HEK293 (cell line): Measurements from ENCODE around the gene CROCC.
A peak's percentile ranks its signal among the peaks of the same experiment; 100 is the strongest.

Experiments used
- CTCF ChIA-PET: fragments of 350-600 bp; formaldehyde crosslinking; extraction: SDS; loops from one replicate; lab custom pipeline; 2021; ENCODE audit warnings: antibody characterized with exemption; lab: Yijun Ruan, JAX
- POLR2A ChIA-PET: fragments of 300-600 bp; formaldehyde crosslinking; extraction: SDS; loops from one replicate; lab custom pipeline; 2020; ENCODE audit warnings: antibody characterized with exemption, inconsistent platforms; lab: Yijun Ruan, JAX
- H3K27ac ChIP-seq: fragments of 200-500 bp; sonication (Bioruptor generic); 2 replicates; pipeline ENCODE4 v1.5.1; 2014; ENCODE audit warnings: low read depth, low read length, control low read depth, inconsistent platforms; ENCODE audit errors: extremely low read depth
- H3K36me3 ChIP-seq, 2 experiments: fragments of 200-500 bp in 1 of 2; sonication (Bioruptor generic) in 1 of 2; 1 replicate in 1 of 2; 2 replicates in 1 of 2; pipeline ENCODE4 v1.5.1; 2014 to 2017; ENCODE audit warnings: inconsistent platforms in 2 of 2, low read length in 2 of 2; ENCODE audit not compliant: control insufficient read depth in 2 of 2, insufficient read depth in 1 of 2
- H3K4me1 ChIP-seq: fragments of 200-500 bp; sonication (Bioruptor generic); 2 replicates; pipeline ENCODE4 v1.5.1; 2014; ENCODE audit warnings: mild to moderate bottlenecking, low read length, inconsistent platforms; ENCODE audit not compliant: control insufficient read depth, insufficient read depth
- H3K4me3 ChIP-seq: 2 replicates; pipeline ENCODE4 v1.5.1; 2011; ENCODE audit warnings: low read depth, mild to moderate bottlenecking, control low read depth, low read length, moderate library complexity
- H3K9me3 ChIP-seq: fragments of 200-500 bp; sonication (Bioruptor generic); 2 replicates; pipeline ENCODE4 v1.5.1; 2014; ENCODE audit warnings: low read depth, low read length, inconsistent platforms; ENCODE audit not compliant: control insufficient read depth, insufficient read depth
- KLF1 ChIP-seq: fragments of 450-650 bp; formaldehyde crosslinking; IDR thresholded peaks from 2 replicates; pipeline ENCODE4 v1.5.1; 2016; ENCODE audit warnings: missing biosample characterization, missing genetic modification characterization
- ZBTB17 ChIP-seq: fragments of 450-650 bp; formaldehyde crosslinking; IDR thresholded peaks from 2 replicates; pipeline ENCODE4 v1.5.1; 2016; ENCODE audit warnings: missing biosample characterization, missing genetic modification characterization
- ZBTB20 ChIP-seq: fragments of 450-650 bp; formaldehyde crosslinking; IDR thresholded peaks from 2 replicates; pipeline ENCODE4 v1.5.1; 2016; ENCODE audit warnings: missing biosample characterization, missing genetic modification characterization
- ZBTB7A ChIP-seq: fragments of 450-650 bp; formaldehyde crosslinking; IDR thresholded peaks from 2 replicates; pipeline ENCODE4 v1.5.1; 2016; ENCODE audit warnings: low read depth, missing biosample characterization, missing genetic modification characterization
- ZBTB8A ChIP-seq: fragments of 450-650 bp; formaldehyde crosslinking; IDR thresholded peaks from 2 replicates; pipeline ENCODE4 v1.5.1; 2016; ENCODE audit warnings: missing biosample characterization, missing genetic modification characterization
- ZFP37 ChIP-seq: fragments of 450-650 bp; formaldehyde crosslinking; IDR thresholded peaks from 2 replicates; pipeline ENCODE4 v1.5.1; 2016; ENCODE audit warnings: missing biosample characterization, missing genetic modification characterization
- ZNF114 ChIP-seq: fragments of 450-650 bp; formaldehyde crosslinking; IDR thresholded peaks from 2 replicates; pipeline ENCODE4 v1.5.0; 2017; ENCODE audit warnings: missing biosample characterization, missing genetic modification characterization
- ZNF202 ChIP-seq: fragments of 450-650 bp; formaldehyde crosslinking; IDR thresholded peaks from 2 replicates; pipeline ENCODE4 v1.5.1; 2016; ENCODE audit warnings: missing biosample characterization, missing genetic modification characterization, borderline replicate concordance
- ZNF214 ChIP-seq: fragments of 450-650 bp; formaldehyde crosslinking; IDR thresholded peaks from 2 replicates; pipeline ENCODE4 v1.5.1; 2017; ENCODE audit warnings: missing biosample characterization, mild to moderate bottlenecking, missing genetic modification characterization, borderline replicate concordance
- ZNF223 ChIP-seq: fragments of 450-650 bp; formaldehyde crosslinking; IDR thresholded peaks from 2 replicates; pipeline ENCODE4 v1.5.1; 2016; ENCODE audit warnings: missing biosample characterization, missing genetic modification characterization
- ZNF302 ChIP-seq: fragments of 450-650 bp; formaldehyde crosslinking; IDR thresholded peaks from 2 replicates; pipeline ENCODE4 v1.5.1; 2016; ENCODE audit warnings: missing biosample characterization, missing genetic modification characterization, low read depth
- ZNF350 ChIP-seq: fragments of 450-650 bp; formaldehyde crosslinking; IDR thresholded peaks from 2 replicates; pipeline ENCODE4 v1.5.0; 2017; ENCODE audit warnings: missing biosample characterization, mild to moderate bottlenecking, missing genetic modification characterization
- ZNF394 ChIP-seq: fragments of 450-650 bp; formaldehyde crosslinking; IDR thresholded peaks from 2 replicates; pipeline ENCODE4 v1.5.1; 2016; ENCODE audit warnings: missing biosample characterization, missing genetic modification characterization, mild to moderate bottlenecking, moderate library complexity, borderline replicate concordance
- ZNF747 ChIP-seq: fragments of 450-650 bp; formaldehyde crosslinking; IDR thresholded peaks from 2 replicates; pipeline ENCODE4 v1.5.1; 2016; ENCODE audit warnings: missing biosample characterization, missing genetic modification characterization
- ZNF776 ChIP-seq: fragments of 450-650 bp; formaldehyde crosslinking; IDR thresholded peaks from 2 replicates; pipeline ENCODE4 v1.5.0; 2017; ENCODE audit warnings: missing biosample characterization, missing genetic modification characterization, borderline replicate concordance
- ZNF792 ChIP-seq: fragments of 450-650 bp; formaldehyde crosslinking; IDR thresholded peaks from 2 replicates; pipeline ENCODE4 v1.5.1; 2016; ENCODE audit warnings: missing biosample characterization, missing genetic modification characterization
- TF ChIP-seq, protein P1 (sequence below): fragments of 450-650 bp; formaldehyde crosslinking; IDR thresholded peaks from 2 replicates; pipeline ENCODE4 v1.5.1; 2016; ENCODE audit warnings: missing biosample characterization, missing genetic modification characterization
- TF ChIP-seq, protein P2 (sequence below): fragments of 450-650 bp; formaldehyde crosslinking; IDR thresholded peaks from 2 replicates; pipeline ENCODE4 v1.5.1; 2016; ENCODE audit warnings: missing biosample characterization, missing genetic modification characterization
- TF ChIP-seq, protein P3 (sequence below): fragments of 450-650 bp; formaldehyde crosslinking; IDR thresholded peaks from 2 replicates; pipeline ENCODE4 v1.5.1; 2017; ENCODE audit warnings: missing biosample characterization, missing genetic modification characterization

The CROCC gene

DNA sequence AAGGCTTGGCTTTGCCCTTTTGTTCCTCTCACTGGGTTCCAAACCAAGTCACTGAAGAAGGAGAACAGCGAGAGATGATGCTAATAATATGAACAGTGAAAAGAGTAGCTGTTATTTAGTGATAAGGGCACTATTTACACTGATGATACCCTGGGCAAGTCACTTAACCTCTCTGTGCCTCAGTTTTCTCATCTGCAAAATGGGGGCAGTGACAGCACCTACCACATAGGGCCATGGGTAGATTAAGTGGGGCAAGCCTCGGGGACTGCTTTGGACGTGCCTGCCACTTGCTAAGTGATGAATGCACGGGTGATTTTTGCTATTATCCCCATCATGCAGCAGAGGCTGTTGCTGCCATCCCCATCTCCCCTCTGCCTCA, 80.8 kb downstream of the CROCC start:
- Histone ChIP-seq H3K27ac (no peak overlapping the region), H3K36me3 (peaks cover 6 to 70% of the 10 kb centered on the region in 2 experiments; a peak in 2 of 3 replicates), H3K9me3 (no peaks in the 10 kb centered on the region), H3K4me1 (no peaks in the 10 kb centered on the region), H3K4me3 (no peak overlapping the region)
- ChIA-PET CTCF (interaction anchor here (0.8 kb wide), 1 partner anchor 16 kb away, joined by 3 read pairs; no protein-coding TSS in a partner anchor), POLR2A (interaction anchor here (1.0 kb wide), 1 partner anchor 23 kb away, joined by 4 read pairs; no protein-coding TSS in a partner anchor)
- TF ChIP-seq ZBTB17 (tag by site-specific recombination): no peak
- TF ChIP-seq ZBTB8A (tag by site-specific recombination): no peak
- TF ChIP-seq ZNF114 (tag by site-specific recombination): no peak
- TF ChIP-seq, protein P1, sequence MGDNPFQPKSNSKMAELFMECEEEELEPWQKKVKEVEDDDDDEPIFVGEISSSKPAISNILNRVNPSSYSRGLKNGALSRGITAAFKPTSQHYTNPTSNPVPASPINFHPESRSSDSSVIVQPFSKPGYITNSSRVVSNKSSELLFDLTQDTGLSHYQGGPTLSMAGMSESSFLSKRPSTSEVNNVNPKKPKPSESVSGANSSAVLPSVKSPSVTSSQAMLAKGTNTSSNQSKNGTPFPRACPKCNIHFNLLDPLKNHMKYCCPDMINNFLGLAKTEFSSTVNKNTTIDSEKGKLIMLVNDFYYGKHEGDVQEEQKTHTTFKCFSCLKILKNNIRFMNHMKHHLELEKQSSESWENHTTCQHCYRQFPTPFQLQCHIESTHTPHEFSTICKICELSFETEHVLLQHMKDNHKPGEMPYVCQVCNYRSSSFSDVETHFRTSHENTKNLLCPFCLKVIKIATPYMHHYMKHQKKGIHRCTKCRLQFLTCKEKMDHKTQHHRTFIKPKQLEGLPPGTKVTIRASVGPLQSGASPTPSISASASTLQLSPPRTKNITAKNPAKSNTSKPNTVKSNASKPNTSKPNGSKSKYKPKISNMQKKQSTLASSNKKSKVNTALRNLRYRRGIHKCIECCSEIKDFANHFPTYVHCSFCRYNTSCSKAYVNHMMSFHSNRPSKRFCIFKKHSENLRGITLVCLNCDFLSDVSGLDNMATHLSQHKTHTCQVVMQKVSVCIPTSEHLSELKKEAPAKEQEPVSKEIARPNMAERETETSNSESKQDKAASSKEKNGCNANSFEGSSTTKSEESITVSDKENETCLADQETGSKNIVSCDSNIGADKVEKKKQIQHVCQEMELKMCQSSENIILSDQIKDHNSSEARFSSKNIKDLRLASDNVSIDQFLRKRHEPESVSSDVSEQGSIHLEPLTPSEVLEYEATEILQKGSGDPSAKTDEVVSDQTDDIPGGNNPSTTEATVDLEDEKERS (tag by site-specific recombination): no peak
- no peak for TF ChIP-seq ZNF223 (tag by site-specific recombination)
- TF ChIP-seq ZBTB20 (tag by site-specific recombination): no peak
- no peak for TF ChIP-seq ZNF302 (tag by site-specific recombination)
- TF ChIP-seq ZNF394 (tag by site-specific recombination): no peak
- TF ChIP-seq ZNF350 (tag by site-specific recombination): no peak
- TF ChIP-seq ZNF747: no peak
- no peak for TF ChIP-seq KLF1 (tag by site-specific recombination)
- TF ChIP-seq ZNF214 (tag by site-specific recombination): no peak
- TF ChIP-seq ZNF776 (tag by site-specific recombination): no peak
- no peak for TF ChIP-seq ZFP37
- no peak for TF ChIP-seq ZNF792
- no peak for TF ChIP-seq ZNF202 (tag by site-specific recombination)
- TF ChIP-seq, protein P2, sequence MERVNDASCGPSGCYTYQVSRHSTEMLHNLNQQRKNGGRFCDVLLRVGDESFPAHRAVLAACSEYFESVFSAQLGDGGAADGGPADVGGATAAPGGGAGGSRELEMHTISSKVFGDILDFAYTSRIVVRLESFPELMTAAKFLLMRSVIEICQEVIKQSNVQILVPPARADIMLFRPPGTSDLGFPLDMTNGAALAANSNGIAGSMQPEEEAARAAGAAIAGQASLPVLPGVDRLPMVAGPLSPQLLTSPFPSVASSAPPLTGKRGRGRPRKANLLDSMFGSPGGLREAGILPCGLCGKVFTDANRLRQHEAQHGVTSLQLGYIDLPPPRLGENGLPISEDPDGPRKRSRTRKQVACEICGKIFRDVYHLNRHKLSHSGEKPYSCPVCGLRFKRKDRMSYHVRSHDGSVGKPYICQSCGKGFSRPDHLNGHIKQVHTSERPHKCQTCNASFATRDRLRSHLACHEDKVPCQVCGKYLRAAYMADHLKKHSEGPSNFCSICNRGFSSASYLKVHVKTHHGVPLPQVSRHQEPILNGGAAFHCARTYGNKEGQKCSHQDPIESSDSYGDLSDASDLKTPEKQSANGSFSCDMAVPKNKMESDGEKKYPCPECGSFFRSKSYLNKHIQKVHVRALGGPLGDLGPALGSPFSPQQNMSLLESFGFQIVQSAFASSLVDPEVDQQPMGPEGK (tag by site-specific recombination): no peak

DNA sequence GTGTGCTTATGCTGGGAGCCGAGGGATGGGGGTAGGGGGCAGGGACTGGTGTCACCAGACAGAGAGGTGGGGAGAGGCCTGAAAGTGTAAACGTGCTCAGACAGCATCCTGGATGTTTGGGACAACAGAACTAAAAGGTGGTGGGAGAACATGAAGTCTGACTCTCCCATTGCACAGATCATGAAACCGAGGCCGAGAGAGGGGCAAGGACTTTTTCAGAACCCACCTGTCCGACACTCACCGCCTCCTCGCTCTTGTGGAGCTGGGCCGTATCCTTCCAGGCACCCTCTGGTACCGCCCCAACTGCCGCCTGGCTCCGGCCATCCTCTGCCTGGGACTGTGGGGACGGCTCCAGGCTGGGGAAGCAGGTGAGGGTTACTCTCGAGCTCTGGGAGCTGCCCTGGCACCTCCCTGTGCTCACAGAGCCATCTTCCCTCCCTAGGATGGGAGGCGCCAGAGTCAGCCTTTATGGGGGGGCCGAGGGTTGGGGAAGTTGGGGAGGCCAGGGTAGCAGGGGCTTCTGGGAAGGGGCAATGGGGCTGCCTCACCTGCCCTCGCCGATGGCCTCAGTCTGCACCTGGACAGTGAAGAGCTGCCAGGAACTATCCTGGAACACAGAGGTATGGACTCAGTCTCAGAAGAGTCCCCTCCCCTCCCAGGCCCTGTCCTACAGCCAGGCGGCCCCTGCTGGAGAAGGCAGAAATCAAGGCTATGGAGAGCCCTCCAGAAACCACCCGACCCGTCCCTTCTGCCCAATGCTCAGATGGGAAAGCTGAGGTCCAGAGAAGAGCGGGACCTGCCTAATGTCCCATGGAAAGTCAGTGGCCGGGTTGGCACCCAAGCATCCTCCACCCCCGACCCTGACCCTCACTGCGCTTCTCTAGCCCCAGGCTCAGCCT, 83.0 kb downstream of the CROCC start:
- POLR2A ChIA-PET: interaction anchor here (0.6 kb wide), 1 partner anchor 12 kb away, joined by 3 read pairs; no protein-coding TSS in a partner anchor
- no peaks in the 10 kb centered on the region for H3K9me3 ChIP-seq
- H3K4me3 ChIP-seq: no peak overlapping the region
- CTCF ChIA-PET: interaction anchor here (0.6 kb wide), 1 partner anchor 391 kb away, joined by 3 read pairs; the partner anchor contains the start of gene NBPF1
- no peak for TF ChIP-seq ZBTB7A (tag by site-specific recombination)
- TF ChIP-seq, protein P3, sequence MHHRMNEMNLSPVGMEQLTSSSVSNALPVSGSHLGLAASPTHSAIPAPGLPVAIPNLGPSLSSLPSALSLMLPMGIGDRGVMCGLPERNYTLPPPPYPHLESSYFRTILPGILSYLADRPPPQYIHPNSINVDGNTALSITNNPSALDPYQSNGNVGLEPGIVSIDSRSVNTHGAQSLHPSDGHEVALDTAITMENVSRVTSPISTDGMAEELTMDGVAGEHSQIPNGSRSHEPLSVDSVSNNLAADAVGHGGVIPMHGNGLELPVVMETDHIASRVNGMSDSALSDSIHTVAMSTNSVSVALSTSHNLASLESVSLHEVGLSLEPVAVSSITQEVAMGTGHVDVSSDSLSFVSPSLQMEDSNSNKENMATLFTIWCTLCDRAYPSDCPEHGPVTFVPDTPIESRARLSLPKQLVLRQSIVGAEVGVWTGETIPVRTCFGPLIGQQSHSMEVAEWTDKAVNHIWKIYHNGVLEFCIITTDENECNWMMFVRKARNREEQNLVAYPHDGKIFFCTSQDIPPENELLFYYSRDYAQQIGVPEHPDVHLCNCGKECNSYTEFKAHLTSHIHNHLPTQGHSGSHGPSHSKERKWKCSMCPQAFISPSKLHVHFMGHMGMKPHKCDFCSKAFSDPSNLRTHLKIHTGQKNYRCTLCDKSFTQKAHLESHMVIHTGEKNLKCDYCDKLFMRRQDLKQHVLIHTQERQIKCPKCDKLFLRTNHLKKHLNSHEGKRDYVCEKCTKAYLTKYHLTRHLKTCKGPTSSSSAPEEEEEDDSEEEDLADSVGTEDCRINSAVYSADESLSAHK (tag by site-specific recombination): peak; percentile 93
- no peaks in the 10 kb centered on the region for H3K4me1 ChIP-seq
- peaks cover 6 to 57% of the 10 kb centered on the region in 2 experiments; a peak in 2 of 3 replicates for H3K36me3 ChIP-seq
- H3K27ac ChIP-seq: peak overlapping the region; percentile 16; the same call in 1 of the 2 replicates
